ENCODE data around the gene RNF7.
"Not testable (repeated sequence)": the region's sequence is repeated elsewhere in the genome, so short reads cannot be mapped to it uniquely, and the experiment has no call there.

The RNF7 gene

GRCh38 chr3:141783632-141784031 lies 45.5 kb downstream of the RNF7 start:
- DNase-seq, result no peak

GRCh38 chr3:141784096-141784495 lies 46.0 kb downstream of the RNF7 start:
- no peak for DNase-seq

- DNase-seq, result no peak
Measured at GRCh38 chr3:141784531-141784930, 46.4 kb downstream of the RNF7 start.

GRCh38 chr3:141788149-141788548 lies 50.1 kb downstream of the RNF7 start:
- DNase-seq, result no peak

GRCh38 chr3:141788750-141789149 lies 50.7 kb downstream of the RNF7 start:
- not testable (repeated sequence) for DNase-seq

- DNase-seq, result no peak
Measured at GRCh38 chr3:141789281-141789680, 51.2 kb downstream of the RNF7 start.

GRCh38 chr3:141790171-141790570 lies 52.1 kb downstream of the RNF7 start:
- DNase-seq, result no peak

- no peak for DNase-seq
Measured at GRCh38 chr3:141792495-141792894, 54.4 kb downstream of the RNF7 start.

GRCh38 chr3:141793476-141794260 lies 55.6 kb downstream of the RNF7 start:
- DNase-seq, result no peak

- DNase-seq, result no peak
Measured at GRCh38 chr3:141795276-141795675, 57.2 kb downstream of the RNF7 start.

GRCh38 chr3:141795741-141796080 lies 57.6 kb downstream of the RNF7 start:
- no peak for DNase-seq

GRCh38 chr3:141796081-141796888 lies 58.2 kb downstream of the RNF7 start:
- DNase-seq, result peak; percentile 56 to 65
